AG08395 (cell line): ENCODE data around the gene ZC3H12C.
"Not testable (repeated sequence)": the region's sequence is repeated elsewhere in the genome, so short reads cannot be mapped to it uniquely, and the experiment has no call there.

ENCODE experiments used
- DNase-seq: peaks from one replicate; pipeline ENCODE4 v3.0.0; 2012; ENCODE audit warnings: mixed read lengths, low spot score

ZC3H12C gene

DNA sequence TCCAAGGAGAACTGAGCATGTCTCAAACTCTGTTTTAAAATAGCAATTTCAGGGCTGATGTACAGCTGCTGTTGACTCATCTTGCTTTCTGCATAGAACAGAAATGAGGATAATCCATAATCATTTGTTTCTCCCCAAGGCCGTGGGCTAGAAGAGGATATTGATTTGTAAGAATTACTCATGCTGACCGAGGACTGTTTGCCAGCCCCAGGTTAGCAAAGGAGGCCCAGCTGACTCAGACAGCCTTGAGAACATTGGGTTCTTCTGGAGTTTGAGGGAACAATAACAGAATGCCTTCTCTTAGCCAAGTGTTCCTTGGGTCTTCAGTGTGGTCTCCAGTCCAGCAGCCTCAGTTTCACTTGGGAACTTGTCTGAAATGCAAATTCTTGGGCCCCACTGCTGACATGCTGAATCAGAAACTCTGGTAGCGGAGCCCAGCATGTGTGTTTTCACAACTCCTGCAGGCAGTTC, 92.0 kb downstream of the ZC3H12C start:
- DNase-seq, result no peak

DNA sequence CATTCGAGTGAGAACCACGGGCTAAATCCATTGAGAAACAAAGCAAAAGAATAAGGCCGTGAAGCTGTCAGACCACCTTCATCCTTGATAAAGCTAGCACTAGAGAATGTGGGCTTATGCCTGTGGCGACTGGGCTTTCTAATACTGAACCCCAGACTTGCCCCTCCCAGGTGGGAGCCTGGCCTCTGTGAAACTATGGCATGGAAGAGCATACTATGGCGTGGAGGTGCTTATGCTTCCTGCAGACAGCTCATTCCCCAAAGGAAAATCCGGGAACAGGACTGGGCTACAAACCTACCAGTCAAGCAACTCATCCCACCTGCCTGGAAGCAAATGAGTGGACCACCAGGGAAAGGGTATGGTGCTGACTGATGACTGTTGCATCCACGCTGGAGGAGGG, 92.4 kb downstream of the ZC3H12C start:
- DNase-seq, result no peak

DNA sequence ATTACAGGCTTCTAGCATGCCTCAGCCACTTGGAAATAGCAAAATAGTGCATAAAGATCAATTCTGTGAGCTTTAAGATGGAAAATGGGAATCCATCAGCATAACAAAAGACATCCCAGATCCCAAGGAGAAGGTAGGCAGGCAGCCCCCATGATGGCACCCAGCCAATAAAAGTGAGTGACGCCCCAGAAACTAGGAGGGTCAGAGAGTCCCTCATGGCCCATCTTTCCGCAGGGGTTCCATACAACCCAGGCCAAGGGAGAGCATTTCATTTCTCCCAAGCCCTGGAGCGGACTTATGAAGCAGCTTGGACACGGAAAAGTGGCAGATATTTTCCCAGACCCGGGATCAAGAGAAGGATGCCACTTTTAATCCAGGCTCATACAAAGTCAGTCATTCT, 93.3 kb downstream of the ZC3H12C start:
- no peak for DNase-seq

DNA sequence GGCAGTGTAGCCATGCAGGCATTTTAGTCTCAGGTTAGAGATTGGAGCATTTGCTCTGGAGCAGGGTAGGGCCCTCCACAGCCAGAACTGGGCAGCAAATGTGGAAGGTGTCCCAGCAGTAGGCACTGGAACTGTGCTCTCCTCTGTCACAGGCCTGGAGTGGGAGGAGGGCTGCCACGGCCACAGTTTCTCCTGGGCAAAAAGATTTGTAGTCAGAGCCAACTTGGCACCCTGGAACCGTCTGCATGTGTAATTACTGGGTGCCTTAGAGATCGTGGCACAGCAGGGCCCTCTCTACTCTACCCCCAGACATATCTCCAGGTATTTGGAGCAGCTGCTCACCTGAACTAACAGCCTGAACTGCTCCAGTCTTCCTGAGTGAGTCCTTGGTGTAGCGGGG, 93.7 kb downstream of the ZC3H12C start:
- no peak for DNase-seq

DNA sequence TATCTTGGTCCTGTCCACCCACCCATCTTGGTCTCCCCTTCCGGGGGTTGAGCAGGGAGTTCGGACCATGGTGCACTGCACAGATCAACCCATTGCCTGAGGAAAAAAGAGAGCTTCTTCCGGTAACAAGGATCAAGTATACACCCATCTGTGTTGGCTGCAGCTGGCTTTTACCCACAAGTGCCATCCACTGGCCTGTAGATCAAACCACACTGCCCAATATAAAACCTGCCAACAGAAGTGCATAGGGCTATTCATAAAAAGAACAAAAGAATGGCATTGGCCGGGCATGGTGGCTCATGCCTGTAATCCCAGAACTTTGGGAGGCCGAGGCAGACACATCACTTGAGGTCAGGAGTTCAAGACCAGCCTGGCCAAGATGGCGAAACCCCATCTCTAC, 94.5 kb downstream of the ZC3H12C start:
- no peak for DNase-seq

DNA sequence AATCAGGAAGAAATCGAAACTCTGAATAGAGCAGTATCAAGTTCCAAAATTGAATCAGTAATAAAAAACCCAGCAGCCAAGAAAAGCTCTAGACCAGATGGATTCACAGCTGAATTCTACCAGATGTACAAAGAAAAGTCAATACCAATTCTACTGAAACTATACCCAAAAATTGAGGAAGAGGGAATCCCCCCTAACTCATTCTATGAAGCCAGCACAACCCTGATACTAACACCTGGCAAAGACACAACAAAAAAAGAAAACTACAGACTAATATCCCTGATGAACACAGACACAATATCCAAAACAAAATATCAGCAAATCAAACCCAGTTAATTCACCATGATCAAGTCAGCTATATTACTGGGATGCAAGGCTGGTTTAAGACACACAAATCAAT, 97.7 kb downstream of the ZC3H12C start:
- no peak for DNase-seq

DNA sequence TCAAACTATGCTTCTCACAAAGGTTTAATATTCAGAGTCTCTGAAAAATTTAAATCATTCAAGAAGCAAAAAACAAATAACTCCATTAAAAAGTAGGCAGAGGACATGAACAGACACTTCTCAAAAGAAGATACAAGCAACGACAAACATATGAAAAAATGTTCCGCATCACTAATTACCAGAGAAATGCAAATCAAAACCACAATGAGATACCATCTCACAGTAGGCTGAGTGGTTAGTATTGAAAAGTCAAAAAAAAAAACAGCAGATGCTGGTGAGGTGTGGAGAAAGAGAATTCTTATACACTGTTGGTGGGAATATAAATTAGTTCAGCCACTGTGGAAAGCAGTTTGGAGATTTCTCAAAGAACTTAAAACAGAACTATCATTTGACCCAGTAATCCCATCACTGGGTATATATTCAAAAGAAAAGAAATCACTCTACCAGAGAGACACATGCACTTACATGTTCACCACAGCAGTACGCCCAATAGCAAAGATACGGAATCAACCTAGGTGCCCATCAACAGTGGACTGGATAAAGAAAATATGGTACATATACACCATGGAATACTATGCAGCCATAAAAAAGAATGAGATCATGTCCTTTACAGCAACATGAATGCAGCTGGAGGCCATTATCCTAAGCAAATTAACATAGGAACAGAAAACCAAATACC, 99.6 kb downstream of the ZC3H12C start:
- DNase-seq, result not testable (repeated sequence)

DNA sequence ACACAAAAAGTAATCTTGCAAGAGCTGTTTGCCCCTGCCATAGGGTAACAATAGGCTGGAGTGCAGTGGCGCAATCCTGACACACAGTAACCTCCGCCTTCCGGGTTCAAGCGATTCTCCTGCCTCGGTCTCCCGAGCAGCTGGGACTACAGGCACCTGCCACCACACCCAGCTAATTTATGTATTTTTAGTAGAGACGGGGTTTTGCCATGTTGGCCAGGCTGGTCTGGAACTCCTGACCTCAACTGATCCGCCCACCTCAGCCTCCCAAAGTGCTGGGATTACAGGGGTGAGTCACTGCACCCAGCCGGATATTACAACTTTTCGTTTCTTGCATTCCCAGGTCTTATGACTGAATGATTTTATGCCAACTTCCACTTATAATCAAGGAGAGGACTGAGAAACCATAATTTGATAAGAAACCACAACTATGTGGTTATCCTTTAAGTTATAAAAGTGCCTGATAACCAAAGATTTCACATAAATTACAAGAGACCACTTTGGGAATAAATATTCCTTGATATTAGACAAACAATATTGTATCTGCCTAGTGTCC, 101.1 kb downstream of the ZC3H12C start:
- peak; percentile 38 for DNase-seq

DNA sequence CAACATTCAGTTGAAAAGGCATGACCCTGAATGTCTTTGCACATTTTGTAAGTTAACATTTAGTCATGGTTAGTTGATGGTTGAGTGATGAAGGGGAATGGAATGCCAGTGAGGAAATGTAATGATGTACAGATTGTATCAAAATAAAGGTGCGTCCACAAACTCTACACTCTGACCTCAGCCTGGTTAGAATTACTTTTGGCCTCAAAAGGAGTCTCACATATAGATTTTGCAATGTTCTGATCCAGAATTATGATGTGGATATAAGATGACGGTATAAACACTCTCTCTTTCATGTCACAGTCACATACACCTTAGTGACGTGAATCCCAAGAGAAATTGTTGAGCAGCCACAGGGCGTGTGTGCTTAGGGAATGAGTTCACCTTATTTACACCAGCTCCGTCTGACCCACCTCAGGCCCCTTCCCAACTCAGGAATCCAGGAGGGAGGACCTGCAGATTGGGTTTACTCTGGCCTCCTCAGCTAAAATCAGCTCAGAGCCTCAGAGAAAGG, 103.1 kb downstream of the ZC3H12C start:
- peak; percentile 65 for DNase-seq

DNA sequence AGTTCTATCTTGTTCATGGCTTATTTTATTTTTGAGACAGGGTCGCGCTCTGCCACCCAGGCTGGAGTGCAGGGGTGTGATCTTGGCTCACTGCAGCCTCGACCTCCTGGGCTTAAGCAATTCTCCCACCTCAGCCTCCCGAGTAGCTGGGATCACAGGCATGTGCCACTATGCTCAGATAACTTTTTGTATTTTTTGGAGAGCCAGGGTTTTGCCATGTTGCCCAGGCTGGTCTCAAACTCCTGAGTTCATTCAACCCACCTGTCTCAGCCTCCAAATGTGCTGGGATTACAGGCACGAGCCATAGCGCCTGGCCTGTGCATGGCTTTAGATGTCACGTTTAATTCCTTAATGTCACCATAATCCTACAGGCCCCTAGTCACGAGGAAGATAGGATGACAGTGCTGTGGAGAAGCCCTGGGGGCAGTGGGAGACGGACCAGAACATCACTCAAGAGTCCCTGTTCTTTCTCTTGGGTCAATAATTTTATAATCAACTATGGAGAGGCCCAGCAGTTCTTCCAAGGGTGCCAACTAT, 103.8 kb downstream of the ZC3H12C start:
- DNase-seq, result no peak

DNA sequence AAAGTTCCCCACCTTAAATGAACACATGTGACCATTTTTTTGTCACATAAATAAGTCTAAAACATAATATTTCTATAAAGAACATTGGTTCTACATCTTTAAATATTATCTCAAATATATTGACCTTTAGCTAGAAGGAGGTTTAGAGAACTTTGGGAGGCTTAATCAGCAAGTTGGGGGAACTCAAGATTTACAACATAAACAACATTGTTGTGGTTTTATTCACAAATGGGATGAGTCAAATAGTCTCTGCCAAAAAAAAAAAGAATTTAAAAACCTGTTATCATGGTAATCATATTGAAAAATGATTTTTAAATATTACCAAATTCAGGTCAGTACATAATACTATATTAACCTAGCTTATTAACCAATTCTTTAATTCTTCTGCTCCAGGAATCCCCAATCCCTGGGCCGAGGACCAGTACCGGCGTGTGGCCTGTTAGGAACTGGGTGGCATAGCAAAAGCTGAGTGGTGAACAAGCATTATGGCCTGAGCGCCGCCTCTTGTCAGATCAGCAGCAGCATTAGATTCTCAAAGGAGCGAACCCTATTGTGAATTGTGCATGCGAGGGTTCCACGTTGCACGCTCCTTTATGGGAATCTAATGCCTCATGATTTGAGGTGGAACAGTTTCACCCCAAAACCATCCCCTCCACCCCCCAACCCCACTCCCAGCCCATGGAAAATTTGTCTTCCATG, 105.0 kb downstream of the ZC3H12C start:
- no peak for DNase-seq

DNA sequence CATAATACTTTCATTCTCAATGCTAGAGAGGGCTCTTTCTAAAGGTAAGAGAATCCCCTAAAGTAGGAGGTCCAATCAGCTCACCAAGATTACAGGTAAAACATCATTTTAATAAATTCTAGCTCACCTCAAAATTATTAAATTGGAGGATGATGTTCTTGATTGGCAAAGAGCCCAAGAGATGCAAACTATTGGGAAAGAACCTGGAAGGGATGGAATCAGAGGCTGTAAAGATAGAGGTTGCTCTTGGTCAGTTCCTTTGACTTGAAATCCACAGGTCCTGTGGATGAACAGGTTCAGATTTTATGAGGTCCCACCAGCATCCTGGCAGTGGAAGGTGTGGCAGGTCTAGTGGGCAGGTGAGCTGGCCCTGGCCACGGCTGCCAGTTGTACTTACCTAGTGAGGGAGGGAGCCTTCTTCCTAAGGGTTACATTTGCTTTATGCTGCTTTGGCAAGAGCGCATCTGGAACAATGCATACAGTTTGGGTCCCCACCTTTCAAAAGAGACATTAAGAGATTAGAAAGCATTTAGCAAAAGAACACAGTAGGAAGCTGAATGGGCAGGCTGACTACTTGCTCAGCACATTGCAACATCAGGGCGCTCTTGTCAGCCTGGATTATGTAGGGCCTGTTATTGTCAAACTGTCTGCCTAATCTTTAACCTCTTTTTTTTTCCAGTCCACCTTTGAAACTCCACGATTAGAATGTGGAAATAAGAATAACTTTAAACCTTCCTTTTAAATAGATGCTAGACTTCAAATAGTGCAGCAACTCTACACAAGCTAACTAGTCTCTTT, 106.2 kb downstream of the ZC3H12C start:
- no peak for DNase-seq

DNA sequence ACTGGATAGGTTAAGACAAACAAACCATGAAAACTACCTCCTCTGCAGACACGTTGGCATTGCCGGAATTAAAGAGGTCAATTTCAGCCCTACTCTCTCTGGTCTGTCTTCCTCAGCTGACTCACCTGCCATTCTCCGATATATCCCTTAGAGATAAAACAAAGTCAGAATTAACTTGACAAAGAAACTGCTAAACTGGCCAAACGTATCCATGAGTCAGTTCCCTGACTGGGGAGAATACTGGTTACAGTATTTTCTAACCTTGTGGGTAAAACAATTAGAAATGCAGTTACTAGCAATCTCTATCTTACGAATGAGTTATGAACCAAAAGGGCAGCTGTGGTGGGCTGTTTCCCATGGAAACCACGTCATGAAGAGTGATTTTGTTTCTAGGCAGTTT, 107.0 kb downstream of the ZC3H12C start:
- DNase-seq, result no peak

DNA sequence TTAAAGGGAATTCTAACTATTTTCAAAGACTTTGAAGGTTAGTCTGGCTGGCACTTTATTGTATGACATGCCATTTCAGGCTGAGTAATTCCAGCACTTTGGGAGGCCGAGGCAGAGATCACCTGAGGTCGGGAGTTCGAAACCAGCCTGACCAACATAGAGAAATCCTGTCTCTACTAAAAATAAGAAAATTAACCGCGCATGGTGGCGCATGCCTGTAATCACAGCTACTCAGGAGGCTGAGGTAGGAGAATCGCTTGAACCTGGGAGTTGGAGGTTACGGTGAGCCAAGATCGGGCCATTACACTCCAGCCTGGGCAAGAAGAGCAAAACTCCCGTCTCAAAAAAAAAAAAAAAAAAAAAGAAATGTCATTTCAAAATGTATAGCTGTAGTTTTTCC, 107.6 kb downstream of the ZC3H12C start:
- no peak for DNase-seq

DNA sequence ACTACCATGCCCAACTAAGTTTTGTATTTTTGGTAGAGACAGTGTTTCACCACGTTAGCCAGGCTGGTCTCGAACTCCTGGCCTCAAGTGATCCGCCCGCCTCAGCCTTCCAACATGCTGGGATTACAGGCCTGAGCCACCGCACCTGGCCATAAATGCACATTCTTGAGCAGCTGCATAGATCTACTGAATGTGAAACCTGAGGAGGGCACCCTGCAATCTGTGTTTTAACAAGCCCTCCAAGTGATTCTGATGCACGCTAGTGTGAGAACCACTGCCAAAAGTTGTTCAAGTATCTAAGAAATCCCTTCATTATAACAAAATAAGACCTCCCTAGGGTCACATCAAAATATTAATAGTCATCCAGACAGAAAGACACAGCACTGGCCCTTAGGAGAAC, 113.9 kb downstream of the ZC3H12C start:
- no peak for DNase-seq

DNA sequence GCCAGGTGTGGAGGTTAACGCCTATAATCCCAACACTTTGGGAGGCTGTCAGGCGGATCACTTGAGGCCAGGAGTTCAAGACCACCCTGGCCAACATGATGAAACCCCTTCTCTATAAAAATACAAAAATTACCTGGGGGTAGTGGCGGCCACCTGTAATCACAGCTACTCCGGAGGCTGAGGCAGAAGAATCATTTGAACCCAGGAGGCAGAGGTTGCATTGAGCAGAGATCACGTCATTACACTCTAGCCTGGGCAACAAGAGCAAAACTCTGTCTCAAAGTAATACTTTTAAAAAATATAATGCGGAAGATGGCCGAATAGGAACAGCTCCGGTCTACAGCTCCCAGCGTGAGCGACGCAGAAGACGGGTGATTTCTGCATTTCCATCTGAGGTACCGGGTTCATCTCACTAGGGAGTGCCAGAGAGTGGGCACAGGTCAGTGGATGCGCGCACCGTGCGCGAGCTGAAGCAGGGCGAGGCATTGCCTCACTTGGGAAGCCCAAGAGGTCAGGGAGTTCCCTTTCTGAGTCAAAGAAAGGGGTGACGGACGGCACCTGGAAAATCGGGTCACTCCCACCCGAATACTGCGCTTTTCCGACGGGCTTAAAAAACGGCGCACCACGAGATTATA, 115.6 kb downstream of the ZC3H12C start:
- not testable (repeated sequence) for DNase-seq

DNA sequence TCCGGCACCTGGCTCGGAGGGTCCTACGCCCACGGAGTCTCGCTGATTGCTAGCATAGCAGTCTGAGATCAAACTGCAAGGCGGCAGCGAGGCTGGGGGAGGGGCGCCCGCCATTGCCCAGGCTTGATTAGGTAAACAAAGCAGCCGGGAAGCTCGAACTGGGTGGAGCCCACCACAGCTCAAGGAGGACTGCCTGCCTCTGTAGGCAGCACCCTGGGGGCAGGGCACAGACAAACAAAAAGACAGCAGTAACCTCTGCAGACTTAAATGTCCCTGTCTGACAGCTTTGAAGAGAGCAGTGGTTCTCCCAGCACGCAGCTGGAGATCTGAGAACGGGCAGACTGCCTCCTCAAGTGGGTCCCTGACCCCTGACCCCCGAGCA, 116.1 kb downstream of the ZC3H12C start:
- DNase-seq, result not testable (repeated sequence)

DNA sequence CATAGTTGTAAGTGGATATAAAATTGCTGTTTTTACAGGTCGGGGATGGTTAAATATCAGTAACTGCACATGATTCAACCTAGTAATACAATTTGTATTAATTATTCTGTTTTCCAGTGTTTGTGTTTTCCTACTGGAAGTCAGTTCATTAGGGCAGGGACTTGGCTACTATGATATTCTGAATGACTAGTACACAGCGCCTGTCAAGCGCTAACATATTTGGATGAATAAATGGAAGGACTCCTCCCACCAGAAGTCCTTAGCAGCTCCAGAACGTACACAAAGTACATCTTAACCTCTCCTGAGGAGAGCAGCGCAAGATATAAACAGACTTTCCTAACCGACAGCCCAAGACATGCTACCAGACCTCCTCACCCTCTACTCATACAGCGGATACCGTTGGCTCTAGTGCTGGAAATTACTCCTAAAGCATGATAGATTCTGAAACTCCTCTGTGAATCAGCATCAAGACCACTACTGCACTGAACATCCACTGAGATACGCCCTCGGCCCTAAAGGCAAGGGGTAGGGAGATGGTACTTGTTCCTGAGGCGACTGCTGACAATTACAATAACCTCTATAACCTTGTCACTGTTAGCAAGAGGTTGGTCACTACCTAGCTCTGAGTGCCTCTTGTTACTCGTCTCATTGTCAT, 124.2 kb downstream of the ZC3H12C start:
- no peak for DNase-seq

DNA sequence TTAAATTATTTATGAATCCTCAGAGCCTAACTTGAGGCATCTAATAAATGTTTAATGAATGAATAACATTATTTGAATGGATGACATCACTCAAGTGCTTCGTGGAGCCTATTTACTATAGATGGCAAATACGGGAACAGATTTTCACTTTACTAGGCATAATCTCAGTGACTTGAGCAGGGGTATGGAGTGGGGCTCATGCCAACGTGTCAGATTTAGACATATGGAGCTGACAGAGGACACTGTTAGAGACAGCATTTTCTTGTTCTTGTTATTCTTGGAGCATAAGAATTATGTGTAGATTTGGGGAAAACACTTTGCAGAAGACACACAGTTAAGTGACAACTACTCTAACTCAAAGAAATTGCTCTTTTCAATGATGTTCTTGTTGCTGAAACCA, 124.7 kb downstream of the ZC3H12C start:
- DNase-seq, result no peak

DNA sequence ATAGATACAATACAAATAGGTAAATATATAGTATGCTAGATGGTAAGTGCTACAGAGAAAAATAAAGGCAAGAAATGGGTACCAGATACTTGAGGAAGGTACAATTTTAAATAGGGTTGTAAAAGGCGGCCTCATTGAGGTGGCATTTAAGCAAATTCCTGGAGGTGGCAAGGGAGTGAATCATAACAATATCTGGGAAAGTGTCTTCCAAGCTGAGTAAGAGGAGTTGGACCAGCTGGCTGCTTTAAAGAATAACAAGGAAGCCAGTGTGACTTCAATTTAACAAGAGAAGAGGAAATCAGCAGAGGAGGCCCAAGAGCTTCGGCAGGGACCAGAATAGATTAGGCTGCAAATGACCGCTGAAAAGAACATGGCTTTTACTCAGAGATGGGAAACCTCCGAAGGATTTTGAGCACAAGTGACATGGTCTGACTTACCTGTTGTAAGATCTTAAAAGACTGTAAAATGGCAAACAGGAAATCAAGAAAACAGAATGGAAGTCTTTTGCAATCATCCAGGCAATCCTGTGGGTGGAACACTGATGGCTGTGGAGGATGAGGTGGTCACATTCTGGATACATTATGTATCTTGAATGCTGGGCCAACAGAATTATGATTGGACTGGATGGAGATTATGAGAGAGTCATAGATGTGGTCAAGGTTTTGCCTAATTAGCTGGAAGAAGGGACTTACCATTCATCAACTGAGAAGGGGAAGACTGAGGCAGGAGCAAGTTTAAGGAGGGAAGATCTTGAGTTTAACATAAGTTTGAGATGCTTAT, 126.0 kb downstream of the ZC3H12C start:
- no peak for DNase-seq
